Measurements from ENCODE around the gene PLPP1. TPM values are rescaled to one million over a fixed set of nuclear protein-coding genes. Genes with fewer than 3 reads are reported as not detected.

The PLPP1 gene
- polyA plus RNA-seq, 2 of the 4 experiments (the other 2 are of a cell fraction), result 37.7 to 71.6 TPM

GRCh38 chr5:55510523-55510880, 24.3 kb downstream of the PLPP1 start:
- Histone ChIP-seq H3K9me3 (no peaks in the 10 kb centered on the region), H3K27ac (no peak overlapping the region), H3K4me2 (no peak overlapping the region), H3K4me1 (peaks cover 8% of the 10 kb centered on the region; the same call in 2 of the 3 replicates), H3K4me3 (no peak overlapping the region)
- FAIRE-seq (no peak), DNase-seq (ENCODE audit: low read depth in 1 of 2, low spot score in 1 of 2) (no peak), ATAC-seq (no peak)
- POLR2A ChIA-PET, result no interaction called here
- CTCF ChIA-PET, result no interaction called here
- TF ChIP-seq CHD4 (IDR thresholded peaks at IDR 0.05; ENCODE audit: borderline replicate concordance), result no peak

GRCh38 chr5:55509796-55510522, 24.8 kb downstream of the PLPP1 start:
- H3K4me1 ChIP-seq, result peaks cover 8% of the 10 kb centered on the region; the same call in 2 of the 3 replicates
- ChIA-PET CTCF (no interaction called here), POLR2A (no interaction called here)
- 77% methylated on average over 5 of the region's 5 CpGs for WGBS (ENCODE audit: missing lambda C conversion rate)
- DNase-seq (ENCODE audit: low read depth in 1 of 2, low spot score in 1 of 2) (no peak), FAIRE-seq (no peak), ATAC-seq (no peak)
- no peak overlapping the region for H3K4me3 ChIP-seq
- H3K27ac ChIP-seq, result no peak overlapping the region
- no peaks in the 10 kb centered on the region for H3K9me3 ChIP-seq
- no peak overlapping the region for H3K4me2 ChIP-seq
- TF ChIP-seq REST (IDR thresholded peaks at IDR 0.05) (no peak), KDM1A (IDR thresholded peaks at IDR 0.05; ENCODE audit: low read depth) (no peak), CHD2 (IDR thresholded peaks at IDR 0.05; ENCODE audit: low read length, partially characterized antibody) (no peak), RCOR1 (IDR thresholded peaks at IDR 0.05; ENCODE audit: low read depth, low read length) (no peak), RAD21 (conservative IDR thresholded peaks at IDR 0.05 in 1 of 2, IDR thresholded peaks at IDR 0.05 in 1 of 2) (no peak), CBX2 (IDR thresholded peaks at IDR 0.05; ENCODE audit: borderline replicate concordance, low read depth) (no peak), HES2 (IDR thresholded peaks at IDR 0.05) (no peak), ZC3H11A (IDR thresholded peaks at IDR 0.05) (no peak), CEBPB (IDR thresholded peaks at IDR 0.05) (no peak), NFE2L2 (conservative IDR thresholded peaks at IDR 0.05; ENCODE audit: low read length) (no peak), EHF (CRISPR knock-in tag; IDR thresholded peaks at IDR 0.05) (no peak)

GRCh38 chr5:55509097-55509496, 25.7 kb downstream of the PLPP1 start:
- TF ChIP-seq E2F6 (IDR thresholded peaks at IDR 0.05; ENCODE audit: borderline replicate concordance, low read depth), result no peak
- no peak for TF ChIP-seq RCOR1 (IDR thresholded peaks at IDR 0.05; ENCODE audit: low read depth, low read length)
- no peak for TF ChIP-seq RFX5 (IDR thresholded peaks at IDR 0.05)
- TF ChIP-seq JUNB (IDR thresholded peaks at IDR 0.05), result no peak
- TF ChIP-seq ZSCAN20 (CRISPR knock-in tag; IDR thresholded peaks at IDR 0.05), result no peak
- no peak for TF ChIP-seq FOXS1 (CRISPR knock-in tag; IDR thresholded peaks at IDR 0.05)
- TF ChIP-seq HOXB5 (CRISPR knock-in tag; IDR thresholded peaks at IDR 0.05), result no peak
- no peak for TF ChIP-seq POLR2AphosphoS2 (conservative IDR thresholded peaks at IDR 0.05; ENCODE audit: low read length)
- no peak for TF ChIP-seq RARB (CRISPR knock-in tag; IDR thresholded peaks at IDR 0.05)
- no peak for TF ChIP-seq FOSL2 (IDR thresholded peaks at IDR 0.05)
- no peak for TF ChIP-seq FOSL2 (CRISPR knock-in tag; IDR thresholded peaks at IDR 0.05)
- no peak for TF ChIP-seq ESRRA (IDR thresholded peaks at IDR 0.05; ENCODE audit: borderline replicate concordance, low read length)
- TF ChIP-seq HOXB13 (CRISPR knock-in tag; IDR thresholded peaks at IDR 0.05; ENCODE audit: low read depth), result no peak
- TF ChIP-seq TFCP2L1 (CRISPR knock-in tag; IDR thresholded peaks at IDR 0.05), result no peak
- TF ChIP-seq HMGXB4 (CRISPR knock-in tag; IDR thresholded peaks at IDR 0.05; ENCODE audit: borderline replicate concordance), result no peak
- DNase-seq (ENCODE audit: low read depth in 1 of 2, low spot score in 1 of 2) (no peak), ATAC-seq (no peak), FAIRE-seq (no peak)
- POLR2A ChIA-PET, result no interaction called here
- no peaks in the 10 kb centered on the region for H3K9me3 ChIP-seq
- peaks cover 8% of the 10 kb centered on the region; the same call in 2 of the 3 replicates for H3K4me1 ChIP-seq
- H3K4me3 ChIP-seq, result no peak overlapping the region
- CTCF ChIA-PET, result interaction anchor here (1.0 kb wide), 2 partner anchors 151 to 183 kb away, joined by 3 read pairs; no protein-coding TSS in a partner anchor
- H3K27ac ChIP-seq, result no peak overlapping the region
- WGBS (ENCODE audit: missing lambda C conversion rate), result 87% methylated on average over 1 of the region's 1 CpG
- no peak overlapping the region for H3K4me2 ChIP-seq

All from A549 (cell line).